Measurements from ENCODE around the gene TMEM9B.

TMEM9B gene

DNA sequence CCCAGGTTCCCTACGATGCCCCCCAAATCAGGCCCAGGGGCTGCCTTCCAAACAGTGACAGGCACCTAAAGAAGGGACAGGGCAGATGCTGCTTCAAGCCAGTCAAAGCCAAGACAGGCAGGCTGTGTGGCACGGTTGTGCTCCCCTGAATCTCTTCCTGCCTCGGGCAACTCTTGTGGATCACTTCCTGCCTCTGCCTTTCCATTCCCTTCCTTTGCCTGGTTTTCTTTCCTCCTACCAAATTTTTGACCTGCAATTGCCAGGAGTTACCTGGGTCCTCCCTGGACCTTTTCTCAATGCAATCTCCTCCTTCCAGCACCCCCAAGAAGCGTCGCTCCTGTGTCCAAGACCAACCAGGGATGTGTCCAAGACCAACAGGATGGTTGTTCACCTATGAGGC lies 37.0 kb downstream of the TMEM9B start:
- DNase-seq (ENCODE audit: low spot score), result no peak
- TF ChIP-seq, protein P1, sequence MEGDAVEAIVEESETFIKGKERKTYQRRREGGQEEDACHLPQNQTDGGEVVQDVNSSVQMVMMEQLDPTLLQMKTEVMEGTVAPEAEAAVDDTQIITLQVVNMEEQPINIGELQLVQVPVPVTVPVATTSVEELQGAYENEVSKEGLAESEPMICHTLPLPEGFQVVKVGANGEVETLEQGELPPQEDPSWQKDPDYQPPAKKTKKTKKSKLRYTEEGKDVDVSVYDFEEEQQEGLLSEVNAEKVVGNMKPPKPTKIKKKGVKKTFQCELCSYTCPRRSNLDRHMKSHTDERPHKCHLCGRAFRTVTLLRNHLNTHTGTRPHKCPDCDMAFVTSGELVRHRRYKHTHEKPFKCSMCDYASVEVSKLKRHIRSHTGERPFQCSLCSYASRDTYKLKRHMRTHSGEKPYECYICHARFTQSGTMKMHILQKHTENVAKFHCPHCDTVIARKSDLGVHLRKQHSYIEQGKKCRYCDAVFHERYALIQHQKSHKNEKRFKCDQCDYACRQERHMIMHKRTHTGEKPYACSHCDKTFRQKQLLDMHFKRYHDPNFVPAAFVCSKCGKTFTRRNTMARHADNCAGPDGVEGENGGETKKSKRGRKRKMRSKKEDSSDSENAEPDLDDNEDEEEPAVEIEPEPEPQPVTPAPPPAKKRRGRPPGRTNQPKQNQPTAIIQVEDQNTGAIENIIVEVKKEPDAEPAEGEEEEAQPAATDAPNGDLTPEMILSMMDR (IDR thresholded peaks at IDR 0.05; ENCODE audit: extremely low read depth, missing control alignments), result no peak

DNA sequence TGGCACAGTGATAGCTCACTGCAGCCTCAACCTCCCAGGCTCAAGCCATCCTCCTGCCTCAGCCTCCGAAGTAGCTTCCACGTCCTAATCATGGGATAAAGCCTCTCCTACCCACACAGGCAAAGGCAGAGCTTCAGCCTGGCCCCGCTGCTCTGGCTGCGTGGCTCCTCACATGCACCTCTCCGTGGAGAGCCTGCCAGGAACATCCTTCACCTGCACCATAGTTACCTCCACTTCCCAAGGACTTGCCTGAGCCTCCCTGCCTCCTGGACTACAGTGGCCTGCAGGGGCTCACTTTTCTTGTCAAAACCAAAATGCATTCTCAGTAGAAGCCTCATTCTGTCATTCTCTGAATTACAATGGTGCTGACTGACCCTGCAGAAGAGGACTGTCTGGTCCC lies 38.0 kb downstream of the TMEM9B start:
- TF ChIP-seq, protein P1 (IDR thresholded peaks at IDR 0.05; ENCODE audit: extremely low read depth, missing control alignments), result no peak

DNA sequence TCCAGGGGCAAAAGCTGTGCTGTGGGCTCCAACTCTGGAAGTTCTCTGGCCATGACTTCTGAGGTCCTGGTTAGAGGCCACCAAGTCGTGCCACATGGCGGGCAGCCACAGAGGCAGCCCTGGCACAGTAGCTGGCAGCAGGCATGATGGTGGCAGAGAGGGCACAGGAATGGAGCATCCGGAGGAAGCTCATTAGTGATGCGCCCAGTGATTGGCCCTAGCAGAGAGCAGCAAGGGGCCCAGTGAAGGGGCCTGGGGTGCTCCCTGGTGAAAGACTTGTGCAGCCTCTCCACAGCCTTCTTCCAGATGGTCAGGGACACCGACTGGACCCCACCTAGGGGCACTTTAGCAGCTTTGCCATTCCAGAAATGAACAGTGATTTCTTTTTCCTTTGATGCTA lies 38.5 kb downstream of the TMEM9B start:
- no peak for DNase-seq (ENCODE audit: low spot score)
- TF ChIP-seq, protein P1 (IDR thresholded peaks at IDR 0.05; ENCODE audit: extremely low read depth, missing control alignments), result no peak

More for the DNA sequence above, 38.0 kb downstream of the TMEM9B start:
- no peak for DNase-seq (ENCODE audit: low spot score)

DNA sequence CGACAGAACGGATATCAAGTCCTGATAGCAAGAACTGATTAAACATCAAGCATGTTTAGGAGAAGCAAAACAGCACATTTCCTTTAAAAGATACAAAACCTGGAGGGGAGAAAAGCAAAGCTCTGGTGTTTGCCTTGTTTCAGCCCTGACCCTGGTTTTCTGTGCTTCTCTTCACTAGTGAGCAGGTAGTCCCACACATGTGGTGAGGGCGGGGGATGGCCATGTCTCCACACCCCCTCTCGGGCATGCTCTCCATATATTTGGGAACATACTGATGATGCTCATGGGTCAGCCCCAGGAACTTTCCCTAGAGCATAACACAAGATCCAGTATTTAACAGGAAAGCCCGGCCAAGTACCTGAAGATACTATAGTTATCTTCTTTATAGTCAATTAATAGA lies 41.6 kb downstream of the TMEM9B start:
- TF ChIP-seq, protein P1 (IDR thresholded peaks at IDR 0.05; ENCODE audit: extremely low read depth, missing control alignments), result no peak

DNA sequence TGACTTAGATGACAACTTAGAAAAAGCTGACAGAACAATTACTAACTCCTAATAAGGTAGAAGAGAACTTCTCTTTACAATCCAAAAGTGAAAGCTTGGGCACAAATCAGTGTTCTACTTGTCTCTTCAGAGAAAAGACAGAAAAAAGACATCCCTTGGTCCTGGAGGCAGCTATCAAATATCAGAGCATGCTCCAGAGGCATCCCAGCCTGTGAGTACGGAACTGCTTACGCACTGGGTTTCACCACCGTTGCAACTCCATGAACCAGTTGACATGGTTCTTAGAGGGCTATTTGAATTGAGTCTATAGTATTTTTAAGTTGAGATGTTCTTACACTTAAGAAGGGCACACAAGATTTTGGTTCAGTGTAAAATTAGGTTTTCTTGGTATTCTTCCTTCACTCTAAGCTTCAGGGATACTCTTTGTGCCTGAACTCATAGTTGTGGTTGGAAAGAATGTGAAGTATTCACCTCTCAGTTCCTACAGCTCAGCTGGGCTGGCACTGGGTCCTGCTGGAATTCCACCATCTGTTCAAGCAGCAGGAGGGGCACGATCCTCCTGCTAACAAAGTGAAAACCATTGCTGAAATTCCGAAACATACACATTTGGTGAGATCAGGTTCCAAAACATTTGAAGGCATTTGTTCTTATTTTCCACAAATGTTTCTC lies 47.0 kb downstream of the TMEM9B start:
- no peak for DNase-seq (ENCODE audit: low spot score)
- TF ChIP-seq, protein P1 (IDR thresholded peaks at IDR 0.05; ENCODE audit: extremely low read depth, missing control alignments), result no peak

More for the DNA sequence above, 41.6 kb downstream of the TMEM9B start:
- no peak for DNase-seq (ENCODE audit: low spot score)

DNA sequence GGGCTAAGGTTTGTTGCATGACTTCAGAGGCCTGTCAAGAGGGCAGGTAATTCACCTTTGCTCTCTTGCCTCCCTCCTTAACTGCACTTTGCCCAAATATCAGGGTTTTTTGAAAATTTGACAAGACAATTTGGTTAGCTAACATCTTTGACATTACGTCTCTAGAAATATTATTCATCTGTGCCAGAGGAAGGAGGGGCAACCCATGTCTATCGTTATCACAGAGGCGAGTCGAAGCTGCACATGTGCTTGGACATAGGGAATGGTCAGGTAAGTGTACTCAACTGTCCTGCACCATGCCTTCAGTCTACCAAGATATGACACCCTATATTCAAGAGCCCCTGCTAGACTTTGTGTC lies 49.6 kb downstream of the TMEM9B start:
- TF ChIP-seq, protein P1 (IDR thresholded peaks at IDR 0.05; ENCODE audit: extremely low read depth, missing control alignments), result no peak
- no peak for DNase-seq (ENCODE audit: low spot score)

DNA sequence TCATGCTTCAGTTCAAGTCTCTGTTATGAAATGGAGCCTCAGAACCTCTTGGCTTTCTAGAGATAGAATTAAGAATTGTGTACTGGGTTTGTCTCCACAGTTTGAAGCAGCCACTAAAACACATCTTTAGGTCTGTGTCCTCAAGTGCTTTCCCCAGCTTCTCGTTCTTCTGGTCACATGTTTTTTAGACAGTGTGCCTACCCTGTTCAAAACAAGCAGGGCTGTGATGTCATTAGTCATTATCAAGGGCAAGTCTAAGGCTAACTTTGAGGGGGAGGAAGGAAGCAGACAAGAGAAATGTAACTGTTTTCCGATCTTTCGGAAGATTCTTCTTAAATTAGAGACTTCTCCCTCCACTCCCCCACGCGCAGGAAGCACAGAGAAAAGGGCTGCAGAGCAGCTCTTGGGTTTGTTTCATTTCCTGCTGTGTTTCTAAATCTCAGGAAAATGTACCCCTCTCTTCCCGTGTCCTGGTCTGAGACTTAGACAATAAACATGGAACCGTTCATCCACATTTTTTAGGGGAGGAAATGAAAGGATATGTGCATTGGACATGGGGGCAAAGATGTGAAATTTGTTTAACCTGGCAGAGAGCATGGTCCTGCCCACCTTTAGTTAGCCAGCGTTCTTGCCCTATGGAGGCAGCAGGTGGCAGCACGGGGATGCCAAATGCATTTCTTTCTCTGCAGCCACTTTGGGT lies 50.1 kb downstream of the TMEM9B start:
- DNase-seq (ENCODE audit: low spot score), result peak; percentile 58
- TF ChIP-seq, protein P1 (IDR thresholded peaks at IDR 0.05; ENCODE audit: extremely low read depth, missing control alignments), result peak; percentile 29
